Activated B cell treated with CpG ODN at 0.5 μM for 24 hours (primary cell): ENCODE results near the gene NANOS1. TPM values are rescaled to one million over a fixed set of nuclear protein-coding genes. Genes with fewer than 3 reads are reported as not detected.
A peak's percentile ranks its signal among the peaks of the same experiment; 100 is the strongest.

ENCODE experiments used
- ATAC-seq: fragments of 200-7000 bp; cut with Tn5 transposase; one replicate; pipeline ENCODE4 v1.10.0; 2021; ENCODE audit warnings: low read depth, mild to moderate bottlenecking, moderate library complexity
- CTCF ChIA-PET: fragments of 350-600 bp; sonication (Branson Sonifier 250); formaldehyde crosslinking; loops from one replicate; lab custom pipeline; 2021; ENCODE audit warnings: antibody characterized with exemption; lab: Charles Lee
- POLR2A ChIA-PET: fragments of 350-600 bp; sonication (Branson Sonifier 250); formaldehyde crosslinking; loops from one replicate; lab custom pipeline; 2021; ENCODE audit warnings: antibody characterized with exemption; lab: Charles Lee
- DNase-seq: peaks from one replicate; pipeline ENCODE4 v3.0.0; 2022
- H3K27ac Mint-ChIP-seq: one replicate; pipeline ENCODE4 v1.8.0; 2020; ENCODE audit warnings: mixed read lengths
- H3K27me3 Mint-ChIP-seq: one replicate; pipeline ENCODE4 v1.8.0; 2021; ENCODE audit warnings: mixed read lengths
- H3K36me3 Mint-ChIP-seq: one replicate; pipeline ENCODE4 v1.8.0; 2021; ENCODE audit warnings: low read depth, mixed read lengths
- H3K4me1 Mint-ChIP-seq: one replicate; pipeline ENCODE4 v1.8.0; 2021; ENCODE audit warnings: mixed read lengths
- H3K4me3 Mint-ChIP-seq: one replicate; pipeline ENCODE4 v1.8.0; 2020; ENCODE audit warnings: mild to moderate bottlenecking, mixed read lengths
- H3K9me3 Mint-ChIP-seq: one replicate; pipeline ENCODE4 v1.8.0; 2020; ENCODE audit warnings: mixed read lengths
- intact Hi-C: fragments of 100-400 bp; cut with micrococcal nuclease; formaldehyde crosslinking; loops from one replicate; pipeline ENCODE4 v1.15.1; 2024
- total RNA-seq: library from RNA; stranded (reverse); gene quantifications from 2 replicates; pipeline ENCODE4 v1.2.3, GENCODE V29; 2022
- TF ChIP-seq, protein P1 (sequence below): fragments of 200-600 bp; IDR thresholded peaks from one replicate; pipeline ENCODE4 v1.8.0; 2022; ENCODE audit warnings: antibody characterized with exemption, mild to moderate bottlenecking

The NANOS1 gene
- total RNA-seq, 1 donor from 2014 or later: 0.33 TPM

DNA sequence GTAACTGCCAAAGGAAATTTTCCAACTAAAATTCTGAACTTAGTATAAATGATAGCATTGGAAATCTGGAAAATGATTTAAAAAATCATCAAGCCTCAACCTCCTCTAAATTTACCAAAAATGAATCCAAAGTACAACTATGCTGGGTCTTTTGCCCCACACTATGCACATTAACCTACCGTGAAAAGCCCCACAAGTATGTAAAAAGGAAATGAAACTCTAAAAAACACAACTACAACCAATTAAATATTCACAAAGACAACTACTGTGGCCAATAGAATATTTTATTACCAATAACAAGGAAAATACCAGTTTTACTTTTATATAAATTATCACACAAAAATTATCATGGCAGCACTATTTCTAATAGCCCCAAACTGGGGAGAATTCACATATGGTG, 31.8 kb downstream of the NANOS1 start:
- POLR2A ChIA-PET: interaction anchor here (0.7 kb wide), 1 partner anchor 19 kb away, joined by 3 read pairs; the partner anchor contains the start of gene EIF3A
- no peak for DNase-seq

DNA sequence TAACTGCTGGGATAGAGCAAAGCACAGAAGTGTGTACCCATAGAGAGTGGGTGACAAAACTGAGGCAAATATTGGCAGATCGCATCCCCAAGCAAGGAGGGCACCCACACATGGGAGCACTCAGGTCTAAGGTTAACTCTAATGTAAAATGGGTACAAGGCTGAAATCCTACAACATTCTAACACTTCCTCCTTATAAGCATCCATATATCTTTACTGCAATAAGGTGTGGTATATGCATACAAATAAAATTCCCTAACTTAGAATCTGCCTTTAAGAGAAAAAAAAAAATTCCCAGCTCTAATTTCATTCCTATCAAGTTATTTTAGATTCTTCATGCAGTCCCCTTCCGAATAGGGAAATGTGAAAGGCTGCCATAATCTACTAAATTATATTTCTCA, 32.4 kb downstream of the NANOS1 start:
- intact Hi-C loops: loop anchor here (2.0 kb wide), 2 partner anchors 15 to 19 kb away; partner anchors contain the start of gene EIF3A
- TF ChIP-seq, protein P1, sequence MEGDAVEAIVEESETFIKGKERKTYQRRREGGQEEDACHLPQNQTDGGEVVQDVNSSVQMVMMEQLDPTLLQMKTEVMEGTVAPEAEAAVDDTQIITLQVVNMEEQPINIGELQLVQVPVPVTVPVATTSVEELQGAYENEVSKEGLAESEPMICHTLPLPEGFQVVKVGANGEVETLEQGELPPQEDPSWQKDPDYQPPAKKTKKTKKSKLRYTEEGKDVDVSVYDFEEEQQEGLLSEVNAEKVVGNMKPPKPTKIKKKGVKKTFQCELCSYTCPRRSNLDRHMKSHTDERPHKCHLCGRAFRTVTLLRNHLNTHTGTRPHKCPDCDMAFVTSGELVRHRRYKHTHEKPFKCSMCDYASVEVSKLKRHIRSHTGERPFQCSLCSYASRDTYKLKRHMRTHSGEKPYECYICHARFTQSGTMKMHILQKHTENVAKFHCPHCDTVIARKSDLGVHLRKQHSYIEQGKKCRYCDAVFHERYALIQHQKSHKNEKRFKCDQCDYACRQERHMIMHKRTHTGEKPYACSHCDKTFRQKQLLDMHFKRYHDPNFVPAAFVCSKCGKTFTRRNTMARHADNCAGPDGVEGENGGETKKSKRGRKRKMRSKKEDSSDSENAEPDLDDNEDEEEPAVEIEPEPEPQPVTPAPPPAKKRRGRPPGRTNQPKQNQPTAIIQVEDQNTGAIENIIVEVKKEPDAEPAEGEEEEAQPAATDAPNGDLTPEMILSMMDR: no peak
- DNase-seq: no peak
- ChIA-PET POLR2A (no interaction called here), CTCF (no interaction called here)
- peaks cover 95% of the 10 kb centered on the region for H3K36me3 Mint-ChIP-seq
- H3K9me3 Mint-ChIP-seq: no peaks in the 10 kb centered on the region
- H3K27me3 Mint-ChIP-seq: no peaks in the 10 kb centered on the region
- peaks cover 19% of the 10 kb centered on the region for H3K4me1 Mint-ChIP-seq
- H3K27ac Mint-ChIP-seq: no peak overlapping the region
- no peak for ATAC-seq
- no peak overlapping the region for H3K4me3 Mint-ChIP-seq

More for the DNA sequence above, 31.8 kb downstream of the NANOS1 start:
- Mint-ChIP-seq H3K4me1 (peaks cover 19% of the 10 kb centered on the region), H3K27ac (peak overlapping the region; percentile 59), H3K27me3 (no peaks in the 10 kb centered on the region), H3K4me3 (no peak overlapping the region), H3K9me3 (no peaks in the 10 kb centered on the region), H3K36me3 (peaks cover 95% of the 10 kb centered on the region)
- TF ChIP-seq, protein P1: no peak
- intact Hi-C loops: loop anchor here (2.0 kb wide), 2 partner anchors 15 to 19 kb away; partner anchors contain the start of gene EIF3A
- ATAC-seq: peak; percentile 42
- CTCF ChIA-PET: no interaction called here

DNA sequence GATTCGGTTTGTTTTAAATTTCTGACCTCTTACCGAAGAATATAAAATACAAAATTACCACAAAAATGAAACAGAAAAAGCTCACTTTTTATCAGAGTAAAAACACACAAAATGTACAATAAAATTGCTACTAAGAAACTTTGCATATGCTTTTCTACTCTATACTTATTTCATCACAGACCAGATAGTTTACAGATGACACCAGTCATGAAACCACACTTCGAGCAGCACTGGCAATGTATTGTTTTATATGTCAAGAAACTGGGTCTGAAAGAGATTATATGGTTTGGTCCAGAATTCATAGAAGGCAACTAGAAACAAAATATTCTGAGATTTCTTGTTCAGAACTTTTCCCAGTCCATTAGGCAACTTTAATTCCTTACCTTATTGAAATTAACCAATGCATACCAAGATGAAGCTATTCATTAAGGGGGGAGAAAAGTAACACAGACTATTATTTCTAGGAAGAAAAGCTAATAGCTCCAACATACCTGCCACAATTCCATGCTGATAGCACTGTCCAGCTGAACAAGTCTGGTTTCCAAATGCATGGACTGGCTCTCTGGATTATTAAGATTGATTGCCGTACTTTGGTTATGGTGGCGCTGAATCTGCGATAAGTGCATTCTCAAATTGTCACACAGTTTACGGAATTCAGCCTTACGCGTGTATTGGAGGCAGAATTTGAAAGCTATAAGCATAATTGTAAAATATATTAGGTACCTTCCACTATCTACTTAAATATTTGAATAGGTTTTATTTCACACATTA, 41.1 kb downstream of the NANOS1 start:
- no peaks in the 10 kb centered on the region for H3K27me3 Mint-ChIP-seq
- ChIA-PET CTCF (no interaction called here), POLR2A (interaction anchor here (0.5 kb wide), 1 partner anchor 29 kb away, joined by 3 read pairs; no protein-coding TSS in a partner anchor)
- DNase-seq (no peak), ATAC-seq (no peak)
- peaks cover 6% of the 10 kb centered on the region for H3K4me1 Mint-ChIP-seq
- no peaks in the 10 kb centered on the region for H3K9me3 Mint-ChIP-seq
- H3K4me3 Mint-ChIP-seq: no peak overlapping the region
- TF ChIP-seq, protein P1: no peak
- H3K36me3 Mint-ChIP-seq: peaks cover 81% of the 10 kb centered on the region
- intact Hi-C loops: no loop called here
- H3K27ac Mint-ChIP-seq: peak overlapping the region; percentile 35

DNA sequence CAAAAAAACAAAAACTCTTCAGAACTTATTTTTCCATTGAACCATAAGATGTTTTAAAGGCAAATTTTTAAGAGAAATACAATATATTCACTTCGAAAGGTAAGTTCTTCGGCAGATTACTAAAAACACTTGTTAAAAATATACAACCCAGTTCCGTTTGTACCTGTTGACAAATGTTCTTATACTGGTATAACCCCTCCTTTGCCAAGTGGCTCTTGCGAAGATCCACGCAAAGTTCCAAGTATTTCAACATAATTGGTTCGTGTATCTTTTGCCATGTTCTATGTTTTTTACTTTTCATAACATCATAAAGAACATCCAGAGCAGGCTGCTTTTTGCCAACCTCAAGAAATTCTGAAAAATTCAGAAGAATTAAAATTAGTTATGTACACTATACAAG, 44.1 kb downstream of the NANOS1 start:
- intact Hi-C loops: no loop called here
- TF ChIP-seq, protein P1: no peak
- POLR2A ChIA-PET: no interaction called here
- DNase-seq (no peak), ATAC-seq (no peak)
- no peaks in the 10 kb centered on the region for H3K9me3 Mint-ChIP-seq
- H3K4me3 Mint-ChIP-seq: no peak overlapping the region
- H3K36me3 Mint-ChIP-seq: peaks cover 65% of the 10 kb centered on the region
- CTCF ChIA-PET: no interaction called here
- H3K27me3 Mint-ChIP-seq: no peaks in the 10 kb centered on the region
- H3K4me1 Mint-ChIP-seq: peaks cover 20% of the 10 kb centered on the region
- H3K27ac Mint-ChIP-seq: no peak overlapping the region

DNA sequence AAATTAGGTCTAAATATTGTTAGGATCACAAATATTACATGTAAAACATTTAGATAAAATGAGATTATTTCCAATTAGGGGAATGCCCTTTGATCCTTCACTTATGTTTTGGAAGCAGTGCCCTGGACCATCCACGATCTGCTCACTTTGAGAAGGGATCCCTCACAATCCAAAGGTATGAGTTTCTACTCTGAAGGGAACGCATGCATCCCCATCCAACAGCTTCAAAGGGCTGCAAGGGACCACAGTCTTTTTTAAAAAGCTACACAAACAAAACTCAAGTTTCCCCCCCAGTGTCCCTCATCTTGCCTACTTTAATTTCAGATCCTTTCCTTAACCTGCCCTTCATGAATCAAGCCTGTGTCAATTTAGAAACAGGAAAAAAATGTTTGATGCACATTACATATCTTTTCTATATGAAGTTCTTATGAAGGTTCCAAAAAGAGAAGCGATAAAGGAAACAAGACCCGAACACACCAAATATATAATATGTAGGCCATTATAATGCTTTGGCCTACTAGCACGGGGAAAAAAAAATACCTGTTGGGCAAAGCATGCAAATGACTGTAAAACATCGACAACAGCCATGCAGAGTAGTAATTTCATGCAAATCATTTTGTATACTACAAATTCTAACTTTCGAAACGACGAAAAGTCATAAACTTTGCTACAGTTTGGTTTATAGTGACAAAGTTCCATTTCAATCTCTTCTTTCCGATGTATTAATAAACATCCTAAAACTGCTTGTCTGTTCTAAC, 49.1 kb downstream of the NANOS1 start:
- peaks cover 35% of the 10 kb centered on the region for H3K36me3 Mint-ChIP-seq
- ChIA-PET POLR2A (interaction anchor here (2.2 kb wide), 1 partner anchor 26 kb away, joined by 13 read pairs; the partner anchor contains the start of gene DENND10), CTCF (interaction anchor here (1.7 kb wide), 1 partner anchor 26 kb away, joined by 5 read pairs; the partner anchor contains the start of gene DENND10)
- DNase-seq (no peak), ATAC-seq (no peak)
- TF ChIP-seq, protein P1: no peak
- H3K9me3 Mint-ChIP-seq: no peaks in the 10 kb centered on the region
- intact Hi-C loops: no loop called here
- no peaks in the 10 kb centered on the region for H3K27me3 Mint-ChIP-seq
- H3K4me3 Mint-ChIP-seq: peak overlapping the region; percentile 89
- peaks cover 44% of the 10 kb centered on the region for H3K4me1 Mint-ChIP-seq
- H3K27ac Mint-ChIP-seq: no peak overlapping the region
